Stromal cell of bone marrow (primary cell): ENCODE data around the gene BACH2.

Source experiments
- DNase-seq: peaks from one replicate; pipeline ENCODE4 v3.0.0-alpha.2; 2012; ENCODE audit warnings: low read depth

The BACH2 gene

DNA sequence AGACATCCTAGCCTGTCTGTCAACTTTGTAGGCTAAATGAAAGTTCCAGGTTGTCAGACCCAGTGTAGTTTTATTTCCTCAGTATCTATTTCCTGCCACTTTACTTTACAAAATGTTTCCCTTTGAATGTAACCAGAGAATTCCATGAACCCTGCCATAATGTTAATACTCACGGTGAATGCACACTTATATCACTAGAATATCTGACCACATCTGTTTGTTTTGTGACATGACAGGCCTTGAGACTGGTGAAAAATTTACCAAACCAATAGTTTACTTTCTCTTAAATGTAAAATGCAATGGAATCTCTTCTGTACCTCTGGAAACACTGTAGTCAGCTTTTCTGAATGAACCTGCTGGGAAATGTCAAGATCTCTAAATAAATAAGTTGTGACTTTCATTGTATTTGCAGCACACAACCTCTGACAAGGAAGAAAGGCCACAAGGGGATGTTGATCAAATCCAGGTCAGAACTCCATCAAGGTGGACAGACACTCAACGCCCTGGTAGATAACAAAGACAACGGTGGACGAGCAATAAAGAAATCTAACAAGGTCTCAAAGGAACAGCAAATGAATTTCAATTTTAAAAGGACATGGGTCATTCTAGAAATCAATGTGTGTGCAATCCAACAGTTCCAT is 59.2 kb downstream of the BACH2 start:
- no peak for DNase-seq

DNA sequence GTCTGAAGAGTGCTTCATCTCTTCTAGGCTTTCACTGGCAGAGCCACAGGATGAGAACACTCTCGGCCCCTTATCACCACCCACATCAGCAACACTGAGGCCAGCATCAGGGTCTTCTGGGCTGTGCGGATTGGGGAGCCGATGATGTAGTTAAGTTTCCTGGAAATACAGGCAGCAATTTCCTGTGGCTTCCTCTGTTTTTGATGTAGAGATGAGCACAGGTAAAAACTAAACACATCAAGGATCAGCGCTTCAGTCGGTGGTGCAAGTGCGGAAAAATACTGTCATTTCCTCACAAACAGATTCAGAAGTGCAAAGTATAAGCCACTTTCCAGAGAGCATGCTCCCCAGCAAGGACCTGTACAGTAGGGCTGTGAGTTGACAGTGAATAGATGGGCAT is 62.6 kb downstream of the BACH2 start:
- no peak for DNase-seq

DNA sequence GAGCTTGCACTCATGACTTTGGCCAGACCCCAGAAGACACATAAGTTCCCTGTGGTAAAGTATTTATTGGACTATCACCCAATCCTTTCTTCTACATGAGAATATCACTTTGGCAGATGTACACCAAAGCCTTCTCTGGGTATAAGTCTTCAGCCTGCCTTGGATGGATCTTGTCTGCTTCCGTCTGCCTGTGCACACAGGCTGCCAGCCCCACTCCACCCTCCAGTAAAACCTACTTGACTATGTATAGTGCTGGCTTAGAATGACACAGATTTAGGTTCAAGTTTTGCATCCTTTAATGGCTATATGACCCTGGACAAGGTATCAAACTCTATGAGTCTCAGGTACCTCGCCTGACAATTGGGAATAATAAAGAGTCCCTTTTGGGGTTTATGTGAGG is 63.4 kb downstream of the BACH2 start:
- DNase-seq, result no peak

DNA sequence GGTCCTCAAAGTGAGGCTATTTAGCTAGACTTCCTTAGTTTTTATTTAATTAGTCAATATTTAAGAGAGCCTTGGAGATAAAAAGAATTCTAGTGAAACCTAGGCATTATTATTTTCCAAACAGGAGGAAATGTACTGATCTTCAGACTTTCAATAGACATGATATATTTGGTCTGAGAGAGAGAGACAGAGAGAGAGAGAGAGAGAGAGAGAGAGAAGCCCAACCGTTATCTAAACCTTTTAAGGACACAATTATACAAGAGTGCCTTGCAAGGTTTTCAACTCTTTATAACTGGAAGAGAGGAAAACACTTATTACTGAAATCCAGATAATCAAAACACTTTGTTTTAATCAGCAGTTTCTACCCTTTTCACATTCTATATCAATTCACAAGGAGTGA is 64.8 kb downstream of the BACH2 start:
- DNase-seq, result no peak

DNA sequence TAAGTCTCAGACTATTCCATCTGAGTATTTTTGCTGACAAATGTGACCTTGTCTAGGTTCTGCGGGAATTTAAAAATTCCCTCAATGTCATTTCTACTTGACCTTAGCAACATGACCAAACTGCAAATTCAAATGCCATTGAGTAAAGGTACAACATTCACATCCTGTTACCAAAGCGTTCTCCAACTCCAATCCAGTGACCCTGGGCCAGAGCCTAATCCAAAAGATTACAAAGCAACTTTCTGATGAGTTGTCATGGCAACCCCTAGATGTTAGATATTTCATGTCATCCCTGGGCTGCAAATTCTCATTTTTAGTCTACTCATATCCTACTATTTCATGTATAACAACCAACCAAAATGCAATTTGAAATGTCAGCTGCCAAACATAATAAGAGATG is 65.3 kb downstream of the BACH2 start:
- DNase-seq, result no peak

DNA sequence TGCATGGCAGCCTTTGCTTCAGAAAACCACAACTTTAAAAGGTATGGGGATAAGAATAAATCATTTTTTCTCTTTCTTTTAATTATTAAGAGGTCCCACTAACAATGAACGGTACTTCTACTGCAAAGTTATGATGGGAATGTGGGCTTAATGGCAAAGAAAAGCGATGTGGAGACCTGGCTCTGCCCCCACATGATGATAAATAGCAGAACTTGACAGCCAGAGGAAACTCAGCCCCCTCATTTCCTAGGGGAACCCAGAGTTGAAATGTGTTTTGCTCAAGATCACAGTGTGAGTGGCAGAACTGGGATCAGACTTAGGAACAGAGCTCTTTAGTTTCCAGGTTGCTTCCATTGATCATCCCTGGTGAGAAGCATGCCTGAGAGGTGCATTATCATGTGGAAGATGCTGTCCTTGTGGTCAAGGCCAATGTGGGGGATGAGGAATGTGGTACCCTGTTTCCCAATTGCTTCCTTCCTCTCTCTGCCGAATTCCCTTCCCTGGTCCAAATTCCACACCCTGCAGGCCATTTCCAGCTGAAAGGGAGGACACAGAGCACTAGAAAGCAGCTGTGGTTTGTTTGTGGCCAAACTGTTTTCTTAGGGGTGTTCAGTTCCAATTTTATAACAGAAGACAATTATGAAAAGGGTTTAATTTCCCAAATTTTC is 66.0 kb downstream of the BACH2 start:
- DNase-seq, result no peak

DNA sequence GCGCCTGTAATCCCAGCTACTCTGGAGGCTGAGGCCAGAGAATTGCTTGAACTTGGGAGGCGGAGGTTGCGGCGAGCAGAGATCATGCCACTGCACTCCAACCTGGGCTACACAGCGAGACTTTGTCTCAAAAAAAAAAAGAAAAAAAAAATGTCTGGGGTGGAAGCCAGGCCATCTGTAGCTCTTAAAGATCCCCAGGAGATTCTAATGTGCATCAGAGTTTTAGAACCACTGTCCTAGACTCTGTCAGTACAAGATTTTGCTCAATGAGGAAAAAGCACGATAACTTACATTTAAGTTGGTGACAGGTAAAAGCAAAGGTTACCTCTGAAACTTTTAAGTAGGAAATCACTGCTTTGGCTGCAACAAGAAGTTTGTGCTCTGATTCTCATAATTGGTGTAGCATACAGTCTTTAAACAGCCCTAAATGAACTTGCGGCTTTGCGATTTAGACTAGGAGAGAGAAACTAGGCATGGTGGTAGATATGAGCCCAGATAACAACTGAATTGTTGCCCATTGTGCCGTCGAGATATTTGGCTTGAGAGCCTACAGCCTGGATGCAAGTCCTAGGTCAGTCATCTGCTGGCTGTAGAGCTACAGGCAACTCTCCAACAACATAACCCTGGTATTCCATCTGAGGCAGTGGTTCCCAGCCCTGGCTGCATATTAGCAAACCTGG is 67.2 kb downstream of the BACH2 start:
- DNase-seq, result no peak

DNA sequence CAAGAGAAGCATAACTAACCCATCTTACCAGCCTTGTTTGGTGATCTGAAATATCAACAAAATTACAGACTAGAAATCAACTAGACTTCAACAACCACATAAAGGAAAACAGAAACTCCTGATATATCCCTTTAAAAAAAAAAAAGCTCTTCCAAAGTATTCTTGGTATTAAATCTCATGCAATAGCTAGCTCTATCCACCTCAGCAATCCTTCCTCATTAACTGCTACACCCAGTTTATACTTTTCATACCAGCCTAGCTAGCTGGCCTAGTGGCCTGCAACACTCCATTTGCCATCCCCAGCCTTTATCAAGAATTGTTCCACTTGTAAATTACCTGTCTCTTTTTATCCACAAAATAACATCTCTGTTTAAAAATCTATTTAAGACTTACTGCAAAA is 69.0 kb downstream of the BACH2 start:
- DNase-seq, result no peak

DNA sequence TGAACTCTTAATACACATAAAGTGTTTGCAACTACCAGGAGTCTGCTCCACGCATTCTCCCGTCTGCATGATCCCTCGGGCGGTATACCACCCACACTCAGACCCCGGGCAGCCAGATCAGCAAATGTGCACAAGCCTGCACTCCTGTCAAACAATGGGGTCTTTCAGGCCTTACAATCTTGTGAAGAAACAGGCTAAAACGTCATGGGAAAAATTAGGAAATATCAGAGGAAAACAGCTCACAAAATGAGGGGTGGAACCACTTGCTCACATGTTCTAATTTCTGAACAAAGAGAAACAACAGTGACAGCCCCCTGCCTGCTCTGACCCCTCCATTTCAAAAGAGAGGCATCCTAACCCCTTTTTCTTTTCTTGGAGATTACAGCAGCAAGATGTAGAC is 69.4 kb downstream of the BACH2 start:
- DNase-seq, result no peak

DNA sequence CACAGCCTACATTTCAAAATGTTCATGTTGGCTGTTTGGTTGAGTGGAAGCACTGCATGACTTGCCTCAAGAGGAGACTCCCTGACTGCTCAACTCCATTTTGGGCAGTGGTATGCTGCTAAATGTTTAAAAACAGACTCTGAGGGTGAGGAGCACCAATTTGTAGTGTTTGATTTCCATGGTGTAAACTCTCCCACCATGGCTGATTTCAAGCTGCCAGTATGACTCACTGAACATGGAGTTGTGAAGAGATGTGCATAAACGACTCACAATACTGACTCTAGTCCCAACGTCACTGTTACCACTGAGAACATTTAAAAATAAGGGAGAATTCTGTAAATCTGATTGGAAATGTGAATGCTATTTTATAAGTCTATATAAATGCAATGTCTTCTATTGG is 70.4 kb downstream of the BACH2 start:
- DNase-seq, result no peak

DNA sequence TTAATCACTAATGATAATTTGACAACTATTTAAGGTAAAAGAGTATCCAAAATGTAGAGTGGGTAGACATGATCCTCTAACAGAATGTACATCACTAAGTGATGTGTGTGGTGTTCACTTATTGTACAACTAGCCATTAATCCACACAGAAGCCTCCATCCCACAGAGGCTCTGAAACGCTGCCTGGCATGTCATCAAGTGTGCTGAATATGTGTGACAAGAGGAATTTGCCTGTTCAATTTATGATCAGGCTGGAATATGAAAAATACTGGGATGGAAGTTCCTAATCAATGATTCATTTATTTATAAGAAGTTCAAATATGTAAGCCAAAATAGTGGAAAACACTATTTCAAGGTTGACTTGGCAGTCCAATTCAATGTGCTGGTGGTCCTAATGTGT is 72.4 kb downstream of the BACH2 start:
- DNase-seq, result no peak

DNA sequence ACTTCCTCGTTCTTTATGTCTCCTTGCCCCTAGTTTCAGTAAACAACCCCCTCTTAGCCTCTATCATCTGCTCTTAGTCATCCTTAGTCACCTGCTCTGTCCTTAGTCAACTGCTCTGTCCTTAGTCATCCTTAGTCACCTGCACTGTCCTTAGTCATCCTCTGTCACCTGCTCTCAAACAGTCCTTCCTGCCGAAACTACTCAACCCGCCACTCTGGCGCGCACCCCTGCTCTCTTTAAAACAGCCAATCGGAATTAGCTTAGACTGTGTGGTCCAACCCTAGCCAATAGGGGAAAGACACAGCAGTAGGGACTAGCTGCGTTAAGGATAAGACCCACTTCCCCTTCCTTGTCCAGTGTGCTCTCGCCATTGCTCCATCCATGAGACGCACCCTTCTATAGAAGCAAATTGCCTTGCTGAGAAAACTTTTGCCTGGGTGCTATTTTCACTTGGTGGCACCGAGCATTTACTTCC is 73.9 kb downstream of the BACH2 start:
- DNase-seq, result no peak

DNA sequence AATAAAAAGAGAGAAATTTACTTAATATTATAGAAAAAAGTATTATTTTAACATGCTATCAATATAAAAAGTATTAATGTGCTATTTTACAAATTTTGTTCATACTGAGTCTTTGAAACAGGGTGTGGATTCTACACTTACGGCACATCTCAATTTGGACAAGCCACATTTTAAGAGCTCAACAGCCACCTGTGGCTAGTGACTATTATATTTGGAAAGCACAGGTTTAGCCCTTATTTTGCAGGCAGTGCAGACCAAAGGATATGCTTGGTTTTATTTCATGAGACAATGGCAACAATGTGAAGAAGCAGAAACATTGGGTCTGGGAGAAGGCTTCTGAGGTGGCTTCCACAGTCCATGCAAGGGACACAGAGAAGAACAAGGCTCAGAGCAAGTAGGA is 74.6 kb downstream of the BACH2 start:
- no peak for DNase-seq

DNA sequence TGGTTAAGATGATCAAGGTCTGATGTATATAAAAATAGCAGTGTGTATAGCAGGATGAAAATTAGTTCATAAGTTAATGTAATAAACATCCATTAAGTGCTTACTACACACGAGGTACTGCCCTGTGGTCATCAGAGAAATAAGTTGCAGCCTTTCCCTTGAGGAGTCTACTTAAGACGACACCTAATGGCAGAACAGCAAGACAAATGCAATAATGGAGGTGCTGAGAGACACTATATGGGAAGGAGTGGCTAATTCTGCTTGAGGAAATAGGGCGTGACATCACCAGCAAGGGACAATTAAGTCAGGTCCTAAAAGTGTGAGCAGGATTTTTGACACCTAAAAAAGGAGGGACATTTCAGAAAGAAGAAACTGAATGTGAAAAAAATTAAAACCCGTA is 75.2 kb downstream of the BACH2 start:
- no peak for DNase-seq

DNA sequence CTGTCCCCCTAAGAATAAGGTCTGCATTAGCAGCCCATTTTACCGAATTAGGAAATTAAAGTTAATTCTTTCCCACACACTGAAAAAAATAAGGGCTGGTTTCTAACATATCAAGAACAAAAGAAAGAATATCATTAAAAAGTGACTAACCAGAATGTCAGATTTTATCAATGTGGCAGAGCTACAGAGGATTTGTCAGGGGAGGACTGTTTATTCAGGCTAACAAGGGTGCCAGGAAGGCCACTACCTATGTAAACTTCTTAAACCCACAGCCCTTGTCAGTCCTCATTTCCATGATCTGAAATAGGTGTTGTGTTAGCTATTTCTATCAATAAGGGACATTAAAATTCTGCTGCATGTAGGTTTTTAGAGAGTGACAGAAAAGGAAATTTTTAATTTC is 76.4 kb downstream of the BACH2 start:
- no peak for DNase-seq

DNA sequence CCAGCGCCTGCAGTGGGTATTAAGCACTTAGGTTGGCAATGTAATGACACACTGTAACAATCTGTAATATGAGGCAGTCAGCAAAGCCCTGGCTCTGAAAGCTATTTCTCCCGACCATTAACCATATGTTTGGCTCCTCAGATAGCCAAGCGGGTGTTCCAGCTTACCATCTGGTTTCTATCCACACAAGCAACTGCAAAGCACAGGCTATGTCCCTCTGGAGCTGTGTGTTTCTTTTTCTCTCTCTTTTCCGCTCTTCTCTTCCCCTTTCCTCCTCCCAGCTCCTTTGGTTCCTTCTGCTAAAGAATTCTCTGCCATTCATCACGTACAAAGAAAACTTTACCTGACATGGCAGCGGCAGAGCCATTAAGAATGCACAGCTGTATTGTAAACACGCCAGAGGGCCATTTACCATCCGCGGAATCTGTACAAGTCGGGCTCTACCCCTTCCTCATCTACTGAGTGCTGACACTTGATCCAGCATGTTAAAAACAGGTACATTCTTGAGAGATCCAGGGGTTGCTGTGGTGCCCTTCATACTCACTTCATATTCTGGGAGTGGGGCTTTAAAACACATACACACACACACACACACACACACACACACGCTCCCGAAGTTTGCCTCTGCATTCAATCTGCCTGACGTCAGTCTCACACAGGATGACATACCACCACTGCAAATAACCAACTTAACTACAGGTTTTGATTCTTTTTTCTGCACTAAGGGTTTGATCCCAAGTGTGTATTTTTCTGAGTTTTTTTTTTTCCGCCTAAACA is 77.2 kb downstream of the BACH2 start:
- peak; percentile 79 for DNase-seq

DNA sequence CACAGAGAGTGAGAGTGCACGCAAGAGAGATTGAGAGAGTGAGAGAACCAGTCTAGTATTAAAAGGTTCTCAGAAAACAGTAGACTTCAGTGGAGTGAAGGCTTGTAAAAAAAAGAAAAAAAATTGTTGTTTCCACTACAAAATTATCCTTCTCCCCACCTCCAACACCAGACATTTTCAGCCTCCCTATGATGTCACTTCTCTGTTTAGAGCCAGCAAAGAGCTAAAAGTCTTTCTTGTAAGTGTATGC is 77.8 kb downstream of the BACH2 start:
- DNase-seq, result no peak

DNA sequence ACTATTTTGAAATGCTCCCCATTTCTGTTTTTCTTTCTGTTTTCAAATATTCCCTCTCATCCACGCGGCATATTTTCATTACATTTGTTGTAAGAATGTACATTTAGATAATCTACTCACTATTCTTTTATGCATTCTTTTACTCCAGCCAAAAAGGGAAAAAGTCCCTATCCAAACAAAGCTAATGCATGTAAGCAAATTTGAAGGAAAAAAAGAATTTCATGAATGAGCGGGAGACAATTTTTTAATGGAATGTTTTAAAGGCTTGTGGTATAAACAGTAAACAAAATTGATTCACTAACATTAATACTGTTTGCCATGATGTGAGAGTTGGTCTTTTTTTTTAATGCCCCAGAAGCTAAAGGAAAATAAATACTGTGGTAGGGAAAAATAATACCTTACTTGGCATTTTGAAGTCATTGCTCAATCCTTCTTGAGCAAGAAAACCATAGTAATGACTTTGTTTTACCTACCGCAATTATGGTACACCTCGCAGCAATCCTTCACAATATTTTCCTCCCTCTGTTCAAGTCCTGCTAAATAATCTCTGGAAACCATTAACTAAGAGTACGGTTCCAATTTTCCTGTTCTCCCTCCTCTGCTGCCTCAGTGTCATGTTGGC is 79.0 kb downstream of the BACH2 start:
- DNase-seq, result peak; percentile 63

DNA sequence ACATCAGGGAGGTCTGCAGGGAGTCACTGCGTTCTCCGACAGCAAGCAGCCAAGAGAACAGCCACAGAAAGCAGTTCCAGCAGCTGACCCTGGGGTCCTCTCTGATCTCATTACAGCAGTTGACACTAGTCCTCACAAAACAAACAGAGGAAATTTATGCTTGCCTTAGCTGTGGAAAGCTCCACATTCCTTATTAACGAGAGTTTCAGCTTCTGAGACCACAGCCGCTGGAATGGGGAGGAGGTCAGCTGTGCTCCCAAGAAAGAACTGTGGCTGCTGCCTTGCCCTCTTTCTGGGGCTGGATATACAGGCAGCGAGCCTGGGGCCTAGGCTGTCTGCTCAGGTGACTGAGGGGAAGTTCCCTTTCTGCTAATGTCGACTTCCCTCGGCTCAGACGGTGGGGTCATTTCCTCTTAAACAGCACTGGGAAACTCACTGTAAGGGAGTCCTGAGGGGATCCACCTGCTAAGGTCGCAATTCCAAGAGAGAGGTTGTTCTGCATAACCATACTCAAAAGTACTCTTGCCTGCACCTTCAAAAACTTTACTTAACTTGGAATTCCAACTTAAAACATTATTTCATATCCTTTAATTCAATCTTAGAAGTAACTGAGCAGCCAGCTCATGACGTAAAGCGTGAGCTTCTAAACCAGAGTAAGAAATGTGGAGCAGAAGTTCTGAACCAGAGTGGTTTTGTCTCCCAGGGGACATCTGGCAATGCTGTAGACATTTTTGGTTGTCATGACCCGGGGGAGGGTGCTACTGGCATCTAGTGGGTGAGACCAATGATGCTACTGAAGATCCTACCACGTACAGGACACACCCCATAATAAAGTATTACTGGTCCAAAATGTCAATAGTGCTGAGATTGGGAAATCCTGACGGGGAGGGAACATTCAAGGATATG is 80.3 kb downstream of the BACH2 start:
- DNase-seq, result no peak

DNA sequence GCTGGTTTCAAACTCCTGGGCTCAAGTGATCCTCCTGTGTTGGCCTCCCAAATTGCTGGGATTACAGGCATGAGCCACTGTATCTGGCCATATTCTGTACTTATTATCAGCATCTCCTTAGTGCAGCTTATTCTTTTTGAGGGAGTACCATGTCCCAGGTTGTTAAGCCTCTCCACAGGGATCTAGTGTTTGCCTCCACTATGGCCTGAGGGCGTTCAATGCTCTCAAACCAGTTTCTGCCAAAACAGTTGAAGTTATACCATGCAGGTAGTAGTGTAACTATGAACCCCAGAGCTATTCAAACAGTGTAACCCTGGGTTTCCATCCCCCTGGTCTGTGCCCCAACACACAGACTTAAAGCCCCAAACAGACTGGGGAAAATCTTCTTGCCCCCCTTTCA is 81.7 kb downstream of the BACH2 start:
- no peak for DNase-seq

DNA sequence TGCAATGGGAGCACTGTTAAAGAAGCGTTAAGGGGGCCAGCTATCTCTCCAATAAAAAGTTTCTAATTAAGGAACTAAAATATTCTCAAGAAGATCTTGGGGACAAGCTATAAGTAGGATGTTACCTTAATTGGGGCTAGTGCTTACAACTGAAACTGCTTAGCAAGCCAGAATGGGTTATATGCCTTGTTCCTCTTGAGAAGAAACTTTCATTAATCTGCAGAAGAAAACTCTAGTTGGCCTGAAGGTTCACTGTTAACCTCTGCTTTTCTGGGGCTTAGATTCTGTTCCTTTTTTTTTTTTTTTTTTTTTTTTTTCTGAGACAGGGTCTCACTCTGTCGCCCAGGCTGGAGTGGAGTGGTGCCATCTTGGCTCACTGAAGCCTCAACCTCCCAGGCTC is 82.2 kb downstream of the BACH2 start:
- no peak for DNase-seq

DNA sequence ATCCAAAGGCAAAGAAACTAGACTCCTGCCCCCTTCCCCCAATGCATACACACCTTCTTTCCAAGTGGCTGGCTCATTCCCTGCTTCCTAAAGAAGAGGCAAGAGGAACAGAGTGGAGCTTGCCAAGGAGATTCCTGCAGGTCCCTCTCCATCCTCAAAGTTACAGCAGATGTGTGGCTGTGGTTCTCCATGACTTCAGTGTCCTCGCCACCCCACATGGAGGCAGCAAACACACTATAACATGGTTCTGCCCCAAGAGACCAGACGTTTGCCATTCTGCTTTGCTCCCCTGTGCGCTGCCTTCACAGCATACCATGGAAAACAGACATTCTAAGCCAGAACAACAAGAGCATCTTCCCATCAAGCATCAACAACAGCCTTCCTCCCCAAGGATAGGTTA is 84.4 kb downstream of the BACH2 start:
- DNase-seq, result no peak
